Prostate gland (tissue), 2 donors: ENCODE results near the gene CDH13. TPM values are rescaled to one million over a fixed set of nuclear protein-coding genes. Genes with fewer than 3 reads are reported as not detected.

Source experiments
- DNase-seq: peaks from one replicate; pipeline ENCODE4 v3.0.0-alpha.2; 2019; ENCODE audit warnings: low spot score
- H3K27ac ChIP-seq, 2 donors: fragments of 200-600 bp; sonication (generic); 2 replicates each; pipeline ENCODE4 v1.5.1; 2017 to 2019
- H3K27me3 ChIP-seq: fragments of 200-600 bp; sonication (generic); replicated peaks from 2 replicates; pipeline ENCODE4 v1.5.1; 2019; ENCODE audit not compliant: insufficient read depth
- H3K36me3 ChIP-seq, 2 donors: fragments of 200-600 bp; sonication (generic); 1 replicate in 1 of 2; 2 replicates in 1 of 2; pipeline versions ENCODE4 v1.5.1 to v1.8.1; 2017 to 2019
- H3K4me1 ChIP-seq: fragments of 200-600 bp; sonication (generic); replicated peaks from 2 replicates; pipeline ENCODE4 v1.5.1; 2019
- H3K4me3 ChIP-seq, 2 donors: fragments of 200-600 bp; sonication (generic); 2 replicates each; pipeline ENCODE4 v1.5.1; 2017 to 2019
- H3K9me3 ChIP-seq: fragments of 200-600 bp; sonication (generic); 2 replicates; pipeline ENCODE4 v1.5.1; 2017
- CTCF ChIP-seq, 4 experiments: fragments of 200-600 bp in 2 of 4; fragments of 450-650 bp in 2 of 4; sonication (generic) in 2 of 4; IDR thresholded peaks; 1 replicate in 3 of 4; 2 replicates in 1 of 4; pipeline ENCODE4 v1.5.1; 2016 to 2019; ENCODE audit warnings: antibody characterized with exemption in 4 of 4, mild to moderate bottlenecking in 2 of 4, moderate library complexity in 2 of 4
- POLR2A ChIP-seq: fragments of 450-650 bp; IDR thresholded peaks from one replicate; pipeline ENCODE4 v1.6.1; 2016; ENCODE audit warnings: antibody characterized with exemption, mild to moderate bottlenecking
- POLR2AphosphoS5 ChIP-seq: sonication (generic); formaldehyde crosslinking; IDR thresholded peaks from one replicate; pipeline ENCODE4 v1.6.1; 2017; ENCODE audit warnings: antibody characterized with exemption
- WGBS: methylation state at CpG from one replicate; pipeline ENCODE4 v1.1.5; 2018; 5-methylcytosine and 5-hydroxymethylcytosine counted together
- intact Hi-C: fragments of 100-400 bp; cut with DNase I; formaldehyde crosslinking; loops from one replicate; pipeline ENCODE4 v1.14.2; 2022
- total RNA-seq, 2 donors: library from RNA; depleted of rRNA; stranded (reverse); fragments of >200 nt; gene quantifications; one replicate each; pipeline ENCODE4 v1.1.0, GENCODE V29; 2016

CDH13 gene
- total RNA-seq, 2 donors from 2014 or later = 20.6 to 23.0 TPM

GRCh38 chr16:83810901-83811300, 1184.1 kb downstream of the CDH13 start:
- Histone ChIP-seq H3K36me3 (no peaks in the 10 kb centered on the region), H3K4me1 (peaks cover 3% of the 10 kb centered on the region), H3K27ac (no peak overlapping the region), H3K4me3 (no peak overlapping the region), H3K27me3 (no peaks in the 10 kb centered on the region), H3K9me3 (no peaks in the 10 kb centered on the region)
- 79% methylated on average over 1 of the region's 1 CpG for WGBS
- intact Hi-C loops = no loop called here
- no peak for DNase-seq
- TF ChIP-seq POLR2AphosphoS5 (no peak), CTCF (IDR thresholded peaks at IDR 0.05) (no peak), POLR2A (no peak)

GRCh38 chr16:83813823-83814658, 1187.3 kb downstream of the CDH13 start:
- no peaks in the 10 kb centered on the region for H3K9me3 ChIP-seq
- TF ChIP-seq POLR2A = no peak
- no peak for TF ChIP-seq POLR2AphosphoS5
- TF ChIP-seq CTCF (IDR thresholded peaks at IDR 0.05) = no peak
- DNase-seq = no peak
- peaks cover 3% of the 10 kb centered on the region for H3K4me1 ChIP-seq
- no peaks in the 10 kb centered on the region for H3K36me3 ChIP-seq
- H3K27ac ChIP-seq = no peak overlapping the region
- H3K27me3 ChIP-seq = no peaks in the 10 kb centered on the region
- intact Hi-C loops = no loop called here
- WGBS = 11% methylated on average over 13 of the region's 13 CpGs
- no peak overlapping the region for H3K4me3 ChIP-seq

- Histone ChIP-seq H3K36me3 (no peaks in the 10 kb centered on the region), H3K4me3 (no peak overlapping the region), H3K4me1 (peaks cover 3% of the 10 kb centered on the region), H3K27me3 (no peaks in the 10 kb centered on the region), H3K9me3 (no peaks in the 10 kb centered on the region), H3K27ac (no peak overlapping the region)
- WGBS = 40% methylated on average over 4 of the region's 4 CpGs
- intact Hi-C loops = no loop called here
- TF ChIP-seq CTCF (IDR thresholded peaks at IDR 0.05) (no peak), POLR2AphosphoS5 (no peak), POLR2A (no peak)
- no peak for DNase-seq
Observed at GRCh38 chr16:83814659-83814985, 1187.9 kb downstream of the CDH13 start.

- no peaks in the 10 kb centered on the region for H3K9me3 ChIP-seq
- no peaks in the 10 kb centered on the region for H3K4me1 ChIP-seq
- no peak overlapping the region for H3K4me3 ChIP-seq
- intact Hi-C loops = no loop called here
- no peak overlapping the region for H3K27ac ChIP-seq
- WGBS = 95% methylated on average over 12 of the region's 12 CpGs
- H3K27me3 ChIP-seq = no peaks in the 10 kb centered on the region
- no peak for TF ChIP-seq POLR2AphosphoS5
- no peak for TF ChIP-seq CTCF (IDR thresholded peaks at IDR 0.05)
- no peak for TF ChIP-seq POLR2A
- no peak for DNase-seq
- no peaks in the 10 kb centered on the region for H3K36me3 ChIP-seq
Observed at GRCh38 chr16:83817022-83817421, 1190.3 kb downstream of the CDH13 start.

- Histone ChIP-seq H3K36me3 (no peaks in the 10 kb centered on the region), H3K4me3 (no peak overlapping the region), H3K27ac (no peak overlapping the region), H3K4me1 (no peaks in the 10 kb centered on the region), H3K9me3 (no peaks in the 10 kb centered on the region), H3K27me3 (no peaks in the 10 kb centered on the region)
- no peak for DNase-seq
- TF ChIP-seq POLR2A = no peak
- no peak for TF ChIP-seq POLR2AphosphoS5
- no peak for TF ChIP-seq CTCF (IDR thresholded peaks at IDR 0.05)
- intact Hi-C loops = no loop called here
- WGBS = 51% methylated on average over 5 of the region's 5 CpGs
Observed at GRCh38 chr16:83818276-83818675, 1191.5 kb downstream of the CDH13 start.
